Sigmoid colon (tissue), 4 donors: Measurements from ENCODE around the gene ELMO1.

Source experiments
- EP300 ChIP-seq, 4 donors: sonication (generic); formaldehyde crosslinking; IDR thresholded peaks; one replicate each; pipeline ENCODE4 v1.6.1; 2017; ENCODE audit warnings: antibody characterized with exemption in 4 of 4
- POLR2AphosphoS5 ChIP-seq, 4 donors: sonication (generic); formaldehyde crosslinking; IDR thresholded peaks; one replicate each; pipeline ENCODE4 v1.6.1; 2017; ENCODE audit warnings: antibody characterized with exemption in 4 of 4
- TF ChIP-seq, protein P1 (sequence below), 4 experiments: fragments of 450-650 bp in 3 of 4; fragments of 200-600 bp in 1 of 4; IDR thresholded peaks; one replicate each; pipeline ENCODE4 v1.5.1; 2016 to 2019; ENCODE audit warnings: antibody characterized with exemption in 4 of 4, mild to moderate bottlenecking in 3 of 4, moderate library complexity in 2 of 4

GRCh38 chr7:37079420-37079819 lies 369.2 kb downstream of the ELMO1 start:
- TF ChIP-seq, protein P1, sequence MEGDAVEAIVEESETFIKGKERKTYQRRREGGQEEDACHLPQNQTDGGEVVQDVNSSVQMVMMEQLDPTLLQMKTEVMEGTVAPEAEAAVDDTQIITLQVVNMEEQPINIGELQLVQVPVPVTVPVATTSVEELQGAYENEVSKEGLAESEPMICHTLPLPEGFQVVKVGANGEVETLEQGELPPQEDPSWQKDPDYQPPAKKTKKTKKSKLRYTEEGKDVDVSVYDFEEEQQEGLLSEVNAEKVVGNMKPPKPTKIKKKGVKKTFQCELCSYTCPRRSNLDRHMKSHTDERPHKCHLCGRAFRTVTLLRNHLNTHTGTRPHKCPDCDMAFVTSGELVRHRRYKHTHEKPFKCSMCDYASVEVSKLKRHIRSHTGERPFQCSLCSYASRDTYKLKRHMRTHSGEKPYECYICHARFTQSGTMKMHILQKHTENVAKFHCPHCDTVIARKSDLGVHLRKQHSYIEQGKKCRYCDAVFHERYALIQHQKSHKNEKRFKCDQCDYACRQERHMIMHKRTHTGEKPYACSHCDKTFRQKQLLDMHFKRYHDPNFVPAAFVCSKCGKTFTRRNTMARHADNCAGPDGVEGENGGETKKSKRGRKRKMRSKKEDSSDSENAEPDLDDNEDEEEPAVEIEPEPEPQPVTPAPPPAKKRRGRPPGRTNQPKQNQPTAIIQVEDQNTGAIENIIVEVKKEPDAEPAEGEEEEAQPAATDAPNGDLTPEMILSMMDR (IDR thresholded peaks at IDR 0.05): no peak
- TF ChIP-seq POLR2AphosphoS5 (IDR thresholded peaks at IDR 0.05) (no peak), EP300 (IDR thresholded peaks at IDR 0.05) (no peak)
